ENCODE measurements around the gene XIAP.
A peak's percentile ranks its signal among the peaks of the same experiment; 100 is the strongest.

XIAP gene

DNA sequence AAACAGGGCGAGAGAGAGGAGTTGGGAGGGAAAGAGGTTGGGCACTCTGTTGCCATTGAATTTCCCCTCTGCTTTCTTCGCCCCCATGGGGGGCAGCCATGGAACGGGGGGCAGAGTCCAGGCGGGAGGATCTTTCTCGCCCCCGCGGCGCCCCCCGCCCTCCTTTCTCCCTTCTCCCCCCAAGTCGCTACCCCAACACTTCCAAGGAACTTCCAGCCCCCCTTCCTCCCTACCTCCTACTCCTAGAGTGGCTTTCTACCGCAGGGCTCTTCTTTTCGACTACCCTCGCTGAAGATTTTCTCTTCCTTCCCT lies 101.1 kb downstream of the XIAP start:
- DNase-seq (ENCODE audit: low read depth) = no peak

DNA sequence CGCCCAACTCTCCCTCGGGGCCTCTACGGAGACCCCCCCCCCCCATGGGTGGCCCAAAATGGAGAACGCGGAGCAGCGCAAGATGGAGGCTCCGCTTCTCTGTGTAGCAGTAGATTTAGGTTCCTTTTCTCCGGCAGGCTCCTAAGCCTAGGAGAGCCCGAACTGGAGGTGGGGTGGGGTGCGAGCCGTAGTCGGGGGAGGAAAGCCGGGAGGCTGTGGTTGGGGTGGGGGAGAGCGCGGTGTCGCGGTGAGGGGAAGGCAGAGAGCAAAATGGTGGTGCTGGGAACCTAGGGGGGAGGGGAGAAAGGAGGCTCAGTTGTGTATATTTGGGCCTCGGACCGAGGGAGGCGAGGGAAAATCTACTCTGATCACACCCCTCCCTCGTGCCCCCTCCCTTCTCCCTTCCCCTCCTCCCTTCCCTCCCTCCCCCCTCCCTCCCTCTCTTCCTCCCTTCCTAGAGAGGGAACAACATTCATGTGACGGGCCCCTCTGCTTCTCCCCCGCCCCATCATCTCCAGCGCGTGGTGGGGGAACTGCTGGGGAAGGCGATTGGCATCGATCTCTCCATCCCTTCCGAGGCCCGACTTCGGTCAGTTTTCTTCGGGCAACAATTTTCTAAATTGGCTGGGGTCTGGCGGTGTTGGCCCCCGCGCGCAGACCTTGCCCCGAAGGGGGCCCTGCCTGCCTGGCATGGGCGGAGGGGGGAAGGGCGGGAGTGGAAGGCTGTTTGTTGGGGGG lies 101.6 kb downstream of the XIAP start, which contains the start of gene STAG2:
STAG2 (plus strand) TSS at position 439 of the 738 bp plus-strand sequence. CDS start 60,922 bp downstream, outside the sequence.
- DNase-seq (ENCODE audit: low read depth) = peak; percentile 22

DNA sequence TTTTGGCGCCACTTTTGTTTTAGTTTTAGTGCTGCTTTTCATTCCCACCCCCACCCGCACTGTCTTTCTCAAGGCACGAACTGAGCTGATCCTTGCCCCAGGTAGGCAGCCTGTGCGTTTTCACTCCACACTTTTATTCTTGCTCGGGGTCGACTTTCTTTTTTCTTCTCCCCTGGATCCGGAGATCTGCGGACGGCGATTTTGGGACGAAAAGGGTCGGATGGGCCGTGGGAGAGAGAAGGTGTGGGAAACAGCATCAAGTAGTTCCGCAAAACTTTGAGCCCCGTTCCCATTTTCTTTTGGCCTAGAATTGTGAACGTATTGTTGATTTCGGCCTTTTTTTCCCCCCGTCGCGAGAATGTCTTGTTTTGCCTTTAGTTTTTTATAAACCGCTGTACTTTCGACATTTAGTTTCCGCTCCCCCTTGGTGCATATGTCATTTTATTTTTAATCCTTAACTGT lies 102.2 kb downstream of the XIAP start:
- DNase-seq (ENCODE audit: low read depth) = no peak

DNA sequence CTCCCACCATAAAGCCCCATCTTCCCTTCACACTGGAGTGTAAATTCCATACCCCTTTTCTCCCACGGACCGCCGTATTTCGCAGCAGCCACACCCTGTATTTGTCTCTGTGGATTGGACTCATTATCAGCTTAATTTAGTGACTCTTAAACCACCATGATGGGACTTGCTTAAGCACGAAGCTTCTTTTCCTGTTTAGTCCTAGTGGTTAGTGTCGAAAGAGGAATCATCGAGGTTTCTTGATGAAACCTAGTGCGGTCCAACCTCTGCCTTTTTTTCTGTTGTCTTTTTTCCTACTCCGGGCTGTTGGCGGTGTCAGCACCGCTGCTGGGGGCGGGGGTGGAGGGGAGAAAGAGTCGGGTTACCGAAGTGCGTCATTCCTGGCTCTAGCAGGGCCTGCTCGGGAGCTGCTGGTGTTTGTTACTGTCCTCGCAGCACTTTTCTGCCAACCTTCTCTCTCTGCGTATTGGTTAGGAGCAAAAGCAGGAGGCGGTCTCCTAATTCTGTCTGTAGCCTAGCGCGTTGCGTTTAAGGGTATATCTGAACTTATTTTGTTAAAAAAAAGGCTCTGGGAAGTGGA lies 103.0 kb downstream of the XIAP start:
- DNase-seq (ENCODE audit: low read depth) = peak; percentile 70

Data from activated T-helper 1 cell treated with Interleukin-2 at 50 U/mL for 16 hours (primary cell).